Testis (tissue), 3 donors: ENCODE results near the gene ATP12A. TPM values are rescaled to one million over a fixed set of nuclear protein-coding genes. Genes with fewer than 3 reads are reported as not detected.

ENCODE experiments used
- DNase-seq: peaks from one replicate; pipeline ENCODE4 v3.0.0-alpha.2; 2019
- H3K27ac ChIP-seq, 2 donors: fragments of 200-600 bp; sonication (generic); one replicate each; pipeline ENCODE4 v1.5.1; 2019
- H3K27me3 ChIP-seq: fragments of 200-600 bp; sonication (generic); one replicate; pipeline ENCODE4 v1.5.1; 2019
- H3K36me3 ChIP-seq: fragments of 200-600 bp; sonication (generic); one replicate; pipeline ENCODE4 v1.5.1; 2017; ENCODE audit warnings: low read depth; ENCODE audit errors: missing control alignments
- H3K4me1 ChIP-seq: fragments of 200-600 bp; sonication (generic); one replicate; pipeline ENCODE4 v1.5.1; 2019
- H3K4me3 ChIP-seq, 2 donors: fragments of 200-600 bp; sonication (generic); one replicate each; pipeline ENCODE4 v1.5.1; 2017 to 2019
- H3K9me3 ChIP-seq: fragments of 200-600 bp; sonication (generic); one replicate; pipeline ENCODE4 v1.5.1; 2017
- CTCF ChIP-seq, 3 experiments: fragments of 450-650 bp in 2 of 3; fragments of 200-600 bp in 1 of 3; sonication (generic) in 1 of 3; IDR thresholded peaks; one replicate each; pipeline ENCODE4 v1.5.1; 2016 to 2019; ENCODE audit warnings: antibody characterized with exemption in 3 of 3, mild to moderate bottlenecking in 2 of 3, moderate library complexity in 1 of 3
- POLR2A ChIP-seq: fragments of 450-650 bp; IDR thresholded peaks from one replicate; pipeline ENCODE4 v1.6.1; 2017; ENCODE audit warnings: antibody characterized with exemption, mild to moderate bottlenecking, moderate library complexity
- WGBS, 2 donors: methylation state at CpG; one replicate each; pipeline ENCODE4 v1.1.5; 2018; 5-methylcytosine and 5-hydroxymethylcytosine counted together
- intact Hi-C: fragments of 100-400 bp; cut with DNase I; formaldehyde crosslinking; loops from one replicate; pipeline ENCODE4 v1.15.1; 2023; ENCODE audit warnings: low total_unique reads
- polyA plus RNA-seq: library from polyadenylated mRNA; stranded (reverse); fragments of 350-450 nt; fragmentation: Illumina TruSeq; extraction: RNeasy Lipid Tissue Mini Kit (QIAGEN cat#74804); gene quantifications from one replicate; pipeline ENCODE4 v1.2.3, GENCODE V29; 2014; ENCODE audit warnings: low read depth, low replicate concordance; ENCODE audit not compliant: insufficient read depth
- total RNA-seq, 2 donors: library from RNA; depleted of rRNA; stranded (reverse); fragments of >200 nt; gene quantifications; one replicate each; pipeline ENCODE4 v1.2.3, GENCODE V29; 2016

ATP12A gene
- total and polyA plus RNA-seq, 3 donors from 2014 or later: 0.94 to 1.6 (median 1.2) TPM

GRCh38 chr13:24668511-24668910 is 11.7 kb upstream of the ATP12A start:
- H3K36me3 ChIP-seq: no peaks in the 10 kb centered on the region
- H3K9me3 ChIP-seq: no peaks in the 10 kb centered on the region
- H3K4me1 ChIP-seq: no peaks in the 10 kb centered on the region
- TF ChIP-seq POLR2A (no peak), CTCF (IDR thresholded peaks at IDR 0.05) (no peak)
- no peak overlapping the region for H3K4me3 ChIP-seq
- H3K27ac ChIP-seq: no peak overlapping the region
- H3K27me3 ChIP-seq: no peaks in the 10 kb centered on the region
- intact Hi-C loops: no loop called here
- no peak for DNase-seq
- WGBS, 2 donors: 60 to 70% methylated on average over 4 of the region's 4 CpGs

GRCh38 chr13:24668955-24669582 is 11.1 kb upstream of the ATP12A start:
- no peak overlapping the region for H3K27ac ChIP-seq

GRCh38 chr13:24670174-24670573 is 10.0 kb upstream of the ATP12A start:
- intact Hi-C loops: no loop called here
- Histone ChIP-seq H3K27me3 (no peaks in the 10 kb centered on the region), H3K27ac (no peak overlapping the region), H3K9me3 (no peaks in the 10 kb centered on the region), H3K4me1 (no peaks in the 10 kb centered on the region), H3K36me3 (no peaks in the 10 kb centered on the region), H3K4me3 (no peak overlapping the region)
- WGBS, 2 donors: 68 to 79% methylated on average over 7 of the region's 7 CpGs
- no peak for TF ChIP-seq CTCF (IDR thresholded peaks at IDR 0.05)
- no peak for TF ChIP-seq POLR2A
- DNase-seq: no peak

More at GRCh38 chr13:24668955-24669582, 11.1 kb upstream of the ATP12A start:
- TF ChIP-seq POLR2A (no peak), CTCF (IDR thresholded peaks at IDR 0.05) (no peak)
- H3K27me3 ChIP-seq: no peaks in the 10 kb centered on the region
- WGBS, 2 donors: 76 to 96% methylated on average over 2 to 5 of the region's 5 CpGs
- DNase-seq: no peak
- no peak overlapping the region for H3K4me3 ChIP-seq
- no peaks in the 10 kb centered on the region for H3K36me3 ChIP-seq
- H3K4me1 ChIP-seq: no peaks in the 10 kb centered on the region
- intact Hi-C loops: no loop called here
- H3K9me3 ChIP-seq: no peaks in the 10 kb centered on the region

GRCh38 chr13:24670961-24671381 is 9.2 kb upstream of the ATP12A start:
- no peak overlapping the region for H3K4me3 ChIP-seq
- no peaks in the 10 kb centered on the region for H3K9me3 ChIP-seq
- WGBS, 2 donors: 24 to 31% methylated on average over 6 of the region's 6 CpGs
- H3K27ac ChIP-seq: no peak overlapping the region
- no peaks in the 10 kb centered on the region for H3K27me3 ChIP-seq
- TF ChIP-seq CTCF (IDR thresholded peaks at IDR 0.05) (no peak), POLR2A (no peak)
- H3K4me1 ChIP-seq: no peaks in the 10 kb centered on the region
- H3K36me3 ChIP-seq: no peaks in the 10 kb centered on the region
- intact Hi-C loops: no loop called here
- DNase-seq: no peak
